Glutamatergic neuron (in vitro differentiated cells): Measurements from ENCODE around the gene ZBTB44. TPM values are rescaled to one million over a fixed set of nuclear protein-coding genes. Genes with fewer than 3 reads are reported as not detected.

ENCODE experiments used
- DNase-seq: peaks from one replicate; pipeline ENCODE4 v3.0.0; 2022
- H3K27ac Mint-ChIP-seq: one replicate; pipeline ENCODE4 v1.8.0; 2020; ENCODE audit warnings: mild to moderate bottlenecking, mixed read lengths, inconsistent platforms; ENCODE audit not compliant: unreplicated experiment
- H3K27me3 Mint-ChIP-seq: one replicate; pipeline ENCODE4 v1.8.0; 2020; ENCODE audit warnings: mild to moderate bottlenecking, moderate library complexity, mixed read lengths, inconsistent platforms; ENCODE audit not compliant: unreplicated experiment
- H3K36me3 Mint-ChIP-seq: one replicate; pipeline ENCODE4 v1.8.0; 2020; ENCODE audit warnings: mild to moderate bottlenecking, mixed read lengths, inconsistent platforms; ENCODE audit not compliant: unreplicated experiment
- H3K4me1 Mint-ChIP-seq: one replicate; pipeline ENCODE4 v1.8.0; 2020; ENCODE audit warnings: mild to moderate bottlenecking, low read depth, mixed read lengths, inconsistent platforms; ENCODE audit not compliant: unreplicated experiment
- H3K4me3 Mint-ChIP-seq: one replicate; pipeline ENCODE4 v1.8.0; 2020; ENCODE audit warnings: mild to moderate bottlenecking, mixed read lengths, inconsistent platforms; ENCODE audit not compliant: unreplicated experiment
- H3K9me3 Mint-ChIP-seq: one replicate; pipeline ENCODE4 v1.8.0; 2020; ENCODE audit warnings: mild to moderate bottlenecking, moderate library complexity, mixed read lengths, inconsistent platforms; ENCODE audit not compliant: unreplicated experiment
- CTCF ChIP-seq: fragments of 200-600 bp; sonication (generic); IDR thresholded peaks from one replicate; pipeline ENCODE4 v1.5.0; 2021; ENCODE audit not compliant: partially characterized antibody, unreplicated experiment
- total RNA-seq: library from RNA; stranded (reverse); fragmentation: NEBNext Ultra II Directional; extraction: Animal tissue kit (Norgen Biotek cat#: 25700); gene quantifications from one replicate; pipeline ENCODE4 v1.2.1, GENCODE V29; 2021; ENCODE audit not compliant: unreplicated experiment

Gene ZBTB44
- total RNA-seq, 1 donor from 2014 or later = 23.3 TPM

- H3K36me3 Mint-ChIP-seq = peaks cover 6% of the 10 kb centered on the region
- DNase-seq = no peak
- peaks cover 4% of the 10 kb centered on the region for H3K27me3 Mint-ChIP-seq
- no peak for TF ChIP-seq CTCF
- H3K4me3 Mint-ChIP-seq = no peak overlapping the region
- no peak overlapping the region for H3K27ac Mint-ChIP-seq
- no peaks in the 10 kb centered on the region for H3K4me1 Mint-ChIP-seq
- H3K9me3 Mint-ChIP-seq = peaks cover 12% of the 10 kb centered on the region
Observed at GRCh38 chr11:130202818-130203689, 111.7 kb downstream of the ZBTB44 start.

GRCh38 chr11:130202009-130202817, 112.5 kb downstream of the ZBTB44 start:
- Mint-ChIP-seq H3K36me3 (peaks cover 6% of the 10 kb centered on the region), H3K27me3 (peaks cover 4% of the 10 kb centered on the region), H3K4me3 (no peak overlapping the region), H3K4me1 (peaks cover under 1% of the 10 kb centered on the region), H3K27ac (no peak overlapping the region), H3K9me3 (peaks cover 9% of the 10 kb centered on the region)
- no peak for DNase-seq
- TF ChIP-seq CTCF = no peak

GRCh38 chr11:130201026-130201425, 113.7 kb downstream of the ZBTB44 start:
- Mint-ChIP-seq H3K27ac (no peak overlapping the region), H3K27me3 (peaks cover 4% of the 10 kb centered on the region), H3K36me3 (peaks cover 6% of the 10 kb centered on the region), H3K4me3 (no peak overlapping the region), H3K9me3 (peaks cover 10% of the 10 kb centered on the region), H3K4me1 (peaks cover 6% of the 10 kb centered on the region)
- no peak for TF ChIP-seq CTCF
- DNase-seq = no peak

- Mint-ChIP-seq H3K9me3 (peaks cover 9% of the 10 kb centered on the region), H3K36me3 (peaks cover 6% of the 10 kb centered on the region), H3K4me3 (no peak overlapping the region), H3K27ac (no peak overlapping the region), H3K4me1 (peaks cover 6% of the 10 kb centered on the region), H3K27me3 (peaks cover 4% of the 10 kb centered on the region)
- no peak for TF ChIP-seq CTCF
- no peak for DNase-seq
Observed at GRCh38 chr11:130199792-130200191, 114.9 kb downstream of the ZBTB44 start.

GRCh38 chr11:130198964-130199363, 115.8 kb downstream of the ZBTB44 start:
- no peak for TF ChIP-seq CTCF
- Mint-ChIP-seq H3K36me3 (peaks cover 6% of the 10 kb centered on the region), H3K27me3 (peaks cover 2% of the 10 kb centered on the region), H3K27ac (no peak overlapping the region), H3K4me3 (no peak overlapping the region), H3K4me1 (peaks cover 6% of the 10 kb centered on the region), H3K9me3 (peaks cover 7% of the 10 kb centered on the region)
- no peak for DNase-seq
